K562 (cell line): ENCODE data around the gene KDM4C. TPM values are rescaled to one million over a fixed set of nuclear protein-coding genes. Genes with fewer than 3 reads are reported as not detected.

Experiments
- ATAC-seq: fragments of 200-7000 bp; cut with Tn5 transposase; 3 replicates; pipeline ENCODE4 v1.9.1; 2020; ENCODE audit warnings: moderate library complexity
- BruUV-seq: library from RNA; stranded (reverse); fragments of 400-500 nt; replicated peaks from 2 replicates; lab custom pipeline; 2021; lab: Mats Ljungman, UMichigan
- CTCF ChIA-PET: fragments of 300-600 bp; formaldehyde crosslinking; extraction: SDS; loops from one replicate; lab custom pipeline; 2021; ENCODE audit warnings: low intra/inter-chr PET ratio; lab: Yijun Ruan, JAX
- POLR2A ChIA-PET: fragments of 300-600, 350-650 bp; sonication (Branson Sonifier 250); formaldehyde crosslinking; extraction: SDS; loops from one replicate; lab custom pipeline; 2021; ENCODE audit warnings: antibody characterized with exemption, inconsistent platforms; lab: Yijun Ruan, JAX
- DNase-seq, 4 experiments: peaks; one replicate each; pipeline versions ENCODE4 v3.0.0 to v3.0.0-alpha.2; 2011 to 2018; ENCODE audit warnings: low spot score in 3 of 4, mixed read lengths in 3 of 4; ENCODE audit errors: extremely low read depth in 1 of 4
- FAIRE-seq: peaks from 2 replicates; lab custom pipeline; 2011; peaks lifted over from hg19 to GRCh38; lab: Jason Lieb, UNC
- H2AFZ ChIP-seq: 2 replicates; pipeline ENCODE4 v1.6.0; 2011; ENCODE audit warnings: low read depth, low read length, control low read depth, inconsistent platforms
- H3K27ac ChIP-seq: fragments of 200-600 bp; 3 replicates; pipeline ENCODE4 v1.8.0; 2011; ENCODE audit warnings: low read depth, mild to moderate bottlenecking, control low read depth, inconsistent platforms, low read length, moderate library complexity, mixed read lengths; ENCODE audit errors: extremely low read depth
- H3K27me3 ChIP-seq, 2 experiments: fragments of 300-600 bp in 1 of 2; 2 replicates in 1 of 2; 3 replicates in 1 of 2; pipeline versions ENCODE4 v1.6.0 to v1.8.0; 2011; ENCODE audit warnings: inconsistent platforms in 2 of 2, low read length in 2 of 2, mild to moderate bottlenecking in 1 of 2, mixed read lengths in 1 of 2, moderate library complexity in 1 of 2; ENCODE audit not compliant: control insufficient read depth in 2 of 2, insufficient read depth in 2 of 2
- H3K36me3 ChIP-seq: fragments of 300-600 bp; 3 replicates; pipeline ENCODE4 v1.8.0; 2011; ENCODE audit warnings: mild to moderate bottlenecking, low read length, inconsistent platforms; ENCODE audit not compliant: control insufficient read depth, insufficient read depth
- H3K4me1 ChIP-seq, 2 experiments: fragments of 200-600 bp in 1 of 2; replicated peaks in 1 of 2; 2 replicates in 1 of 2; 3 replicates in 1 of 2; pipeline versions ENCODE4 v1.5.1 to v1.8.0; 2011; ENCODE audit warnings: inconsistent platforms in 2 of 2, low read length in 2 of 2, mild to moderate bottlenecking in 1 of 2, mixed read lengths in 1 of 2, moderate library complexity in 1 of 2; ENCODE audit not compliant: control insufficient read depth in 2 of 2, insufficient read depth in 2 of 2
- H3K4me2 ChIP-seq: 2 replicates; pipeline ENCODE4 v1.6.1; 2011; ENCODE audit warnings: low read length, control low read depth, inconsistent platforms, mixed read lengths; ENCODE audit not compliant: insufficient read depth
- H3K4me3 ChIP-seq: fragments of 200-600 bp; sonication (generic), shearing (Covaris generic); 2 replicates; pipeline ENCODE4 v1.5.1; 2016; ENCODE audit warnings: control low read depth, inconsistent platforms
- H3K79me2 ChIP-seq: fragments of 200-600 bp; 3 replicates; pipeline ENCODE4 v1.8.0; 2011; ENCODE audit warnings: low read length, inconsistent platforms; ENCODE audit not compliant: control insufficient read depth, insufficient read depth
- H3K9ac ChIP-seq, 2 experiments: 2 replicates each; pipeline versions ENCODE4 v1.6.0 to v1.6.1; 2011; ENCODE audit warnings: low read depth in 2 of 2, low read length in 2 of 2, control low read depth in 1 of 2, inconsistent platforms in 1 of 2, mild to moderate bottlenecking in 1 of 2, mixed read lengths in 1 of 2; ENCODE audit not compliant: insufficient read depth in 1 of 2
- H3K9me1 ChIP-seq: one replicate; pipeline ENCODE4 v1.6.0; 2011; ENCODE audit warnings: inconsistent platforms, mild to moderate bottlenecking, low read length, moderate library complexity; ENCODE audit not compliant: control insufficient read depth, insufficient read depth
- H3K9me3 ChIP-seq: replicated peaks from 2 replicates; pipeline ENCODE4 v1.5.1; 2011; ENCODE audit warnings: low read depth, low read length, inconsistent platforms; ENCODE audit not compliant: control insufficient read depth, insufficient read depth
- H4K20me1 ChIP-seq: replicated peaks from 2 replicates; pipeline ENCODE4 v1.6.1; 2011; ENCODE audit warnings: low read length, inconsistent platforms, mixed read lengths; ENCODE audit not compliant: control insufficient read depth, insufficient read depth
- C11orf30 ChIP-seq: fragments of 450-650 bp; IDR thresholded peaks from 2 replicates; pipeline ENCODE4 v1.6.1; 2016; ENCODE audit warnings: low read depth, mild to moderate bottlenecking
- CEBPG ChIP-seq, 3 experiments: fragments of 200-800 bp in 1 of 3; sonication (Bioruptor generic) in 1 of 3; sonication (generic) in 1 of 3; formaldehyde crosslinking in 1 of 3; IDR thresholded peaks in 2 of 3; conservative IDR thresholded peaks in 1 of 3; 2 replicates each; pipeline versions ENCODE4 v1.6.1 to v1.8.0; 2016 to 2022; ENCODE audit warnings: missing compliant biosample characterization in 2 of 3, missing genetic modification characterization in 2 of 3, mild to moderate bottlenecking in 1 of 3, missing genetic modification reagents in 1 of 3
- CHCHD3 ChIP-seq: fragments of 250-450 bp; sonication (Bioruptor Pico); IDR thresholded peaks from 2 replicates; pipeline ENCODE4 v2.1.2; 2022; ENCODE audit warnings: mild to moderate bottlenecking
- LARP7 ChIP-seq: fragments of 450-650 bp; IDR thresholded peaks from 2 replicates; pipeline ENCODE4 v1.6.1; 2016
- NR1H2 ChIP-seq: sonication (generic); formaldehyde crosslinking; IDR thresholded peaks from 2 replicates; pipeline ENCODE4 v1.4.0; 2020; ENCODE audit warnings: mild to moderate bottlenecking, missing genetic modification reagents
- PURB ChIP-seq: sonication (generic); formaldehyde crosslinking; IDR thresholded peaks from 2 replicates; pipeline ENCODE4 v1.9.0; 2021; ENCODE audit warnings: low read depth, mild to moderate bottlenecking, missing genetic modification reagents
- TAF15 ChIP-seq: fragments of 200-400 bp; formaldehyde crosslinking; IDR thresholded peaks from 2 replicates; pipeline ENCODE4 v1.6.1; 2017; ENCODE audit warnings: mild to moderate bottlenecking, low read depth, low read length, moderate library complexity
- TCF15 ChIP-seq: fragments of 250-450 bp; sonication (Bioruptor Pico); IDR thresholded peaks from 2 replicates; pipeline ENCODE4 v1.8.0; 2022; ENCODE audit warnings: moderate library complexity, mild to moderate bottlenecking, inconsistent platforms
- ZC3H4 ChIP-seq: sonication (generic); formaldehyde crosslinking; IDR thresholded peaks from 2 replicates; pipeline ENCODE4 v1.9.0; 2021; ENCODE audit warnings: missing genetic modification reagents, borderline replicate concordance
- ZNF143 ChIP-seq: sonication (generic); formaldehyde crosslinking; IDR thresholded peaks from 2 replicates; pipeline ENCODE4 v1.9.0; 2022; ENCODE audit warnings: mild to moderate bottlenecking, missing genetic modification reagents
- ZNF175 ChIP-seq: fragments of 200-800 bp; sonication (Bioruptor generic); IDR thresholded peaks from 2 replicates; pipeline ENCODE4 v1.6.1; 2016; ENCODE audit warnings: low read depth, mild to moderate bottlenecking, missing genetic modification characterization, missing compliant biosample characterization
- ZNF212 ChIP-seq: fragments of 450-650 bp; formaldehyde crosslinking; IDR thresholded peaks from 2 replicates; pipeline ENCODE4 v1.4.0; 2020; ENCODE audit warnings: mild to moderate bottlenecking
- ZNF239 ChIP-seq: fragments of 250-450 bp; sonication (Bioruptor Pico); IDR thresholded peaks from 2 replicates; pipeline ENCODE4 v1.4.0; 2020; ENCODE audit warnings: mild to moderate bottlenecking
- ZNF586 ChIP-seq: fragments of 450-650 bp; formaldehyde crosslinking; conservative IDR thresholded peaks from 2 replicates; pipeline ENCODE4 v1.4.0; 2020; ENCODE audit warnings: mild to moderate bottlenecking, moderate library complexity
- ZNF696 ChIP-seq: fragments of 250-450 bp; sonication (Bioruptor Pico); conservative IDR thresholded peaks from 2 replicates; pipeline ENCODE4 v1.4.0; 2020; ENCODE audit warnings: mild to moderate bottlenecking, moderate library complexity
- ZNF76 ChIP-seq: fragments of 250-450 bp; sonication (Bioruptor Pico); IDR thresholded peaks from 2 replicates; pipeline ENCODE4 v1.4.0; 2020; ENCODE audit warnings: mild to moderate bottlenecking, moderate library complexity, borderline replicate concordance
- whole genome bisulfite sequencing: fragments of 100-300 bp; shearing (Covaris generic); methylation state at CpG from one replicate; pipeline ENCODE4 v1.1.6; 2016; ENCODE audit warnings: low coverage, mixed read lengths; ENCODE audit not compliant: insufficient coverage; ENCODE audit errors: missing lambda C conversion rate; 5-methylcytosine and 5-hydroxymethylcytosine counted together
- in situ Hi-C: fragments of 300-500 bp; cut with MboI; formaldehyde crosslinking; loops from 4 replicates; pipeline ENCODE4 v1.15.0; 2018; ENCODE audit warnings: inconsistent platforms, mixed read lengths
- intact Hi-C: fragments of 100-400 bp; cut with micrococcal nuclease; formaldehyde crosslinking; loops from 2 replicates; pipeline ENCODE4 v1.14.2; 2022
- polyA plus RNA-seq, 8 experiments: library from polyadenylated mRNA; depleted of rRNA in 4 of 8; stranded (reverse) in 5 of 8; unstranded in 3 of 8; fragments of >200 nt; fragmentation: Nextera tagmentation in 2 of 8; fragmentation: Illumina TruSeq in 1 of 8; extraction: Ambion mirVana in 2 of 8; extraction: Trizol in 1 of 8; gene quantifications; 2 replicates each; pipeline versions ENCODE4 v1.2.1 to v1.2.3, GENCODE V29; 2011 to 2014; ENCODE audit warnings: inconsistent platforms in 1 of 8, missing spikeins in 1 of 8
- total RNA-seq, 7 experiments: library from RNA; depleted of rRNA in 6 of 7; stranded (reverse); fragments of >200 nt in 6 of 7; fragmentation: Illumina TruSeq in 2 of 7; extraction: Trizol in 2 of 7; gene quantifications; 2 replicates each; pipeline versions ENCODE4 v1.2.1 to v1.2.3, GENCODE V29; 2011 to 2021; ENCODE audit warnings: low replicate concordance in 1 of 7

KDM4C gene
- total and polyA plus RNA-seq, 9 of the 15 experiments (the other 6 are each of a cell fraction or from before 2014, with no cell fraction given), result 5.4 to 17.0 (median 12.6) TPM

GRCh38 chr9:6956879-6957278 lies 199.1 kb downstream of the KDM4C start:
- H3K27ac ChIP-seq, result no peak overlapping the region

More at GRCh38 chr9:6956879-6957278, 199.1 kb downstream of the KDM4C start:
- no peaks in the 10 kb centered on the region for H3K9me3 ChIP-seq
- no peak overlapping the region for H3K9ac ChIP-seq
- H3K27me3 ChIP-seq, result no peaks in the 10 kb centered on the region
- POLR2A ChIA-PET, result no interaction called here
- no peak for ATAC-seq
- FAIRE-seq, result no peak
- H2AFZ ChIP-seq, result no peak overlapping the region
- in situ Hi-C loops, result no loop called here
- H3K4me3 ChIP-seq, result no peak overlapping the region
- BruUV-seq, result no TSS peak
- H3K4me1 ChIP-seq, result no peaks in the 10 kb centered on the region; a peak in 3 of 5 replicates
- no peaks in the 10 kb centered on the region for H4K20me1 ChIP-seq
- CTCF ChIA-PET, result no interaction called here
- DNase-seq, result no peak
- peaks cover 7% of the 10 kb centered on the region; the same call in 1 of the 3 replicates for H3K36me3 ChIP-seq
- H3K9me1 ChIP-seq, result no peaks in the 10 kb centered on the region
- H3K4me2 ChIP-seq, result no peak overlapping the region
- WGBS, result 100% methylated on average over 2 of the region's 2 CpGs
- H3K79me2 ChIP-seq, result no peaks in the 10 kb centered on the region; the same call in 2 of the 3 replicates
- no peak for TF ChIP-seq C11orf30
- no peak for TF ChIP-seq TCF15 (CRISPR knock-in tag)
- no peak for TF ChIP-seq ZNF696 (CRISPR knock-in tag)
- TF ChIP-seq ZNF586 (CRISPR knock-in tag), result no peak
- TF ChIP-seq NR1H2 (CRISPR knock-in tag), result no peak
- no peak for TF ChIP-seq CEBPG (CRISPR knock-in tag; IDR thresholded peaks at IDR 0.05)
- no peak for TF ChIP-seq CEBPG (tag; conservative IDR thresholded peaks at IDR 0.05 in 1 of 2, IDR thresholded peaks at IDR 0.05 in 1 of 2)
- TF ChIP-seq ZNF76 (CRISPR knock-in tag), result no peak
- TF ChIP-seq CHCHD3, result no peak
- no peak for TF ChIP-seq ZNF175 (CRISPR knock-in tag)
- no peak for TF ChIP-seq ZNF239
- TF ChIP-seq ZC3H4, result no peak
- no peak for TF ChIP-seq LARP7
- TF ChIP-seq ZNF212, result no peak
- TF ChIP-seq TAF15, result no peak
- no peak for TF ChIP-seq ZNF143 (CRISPR knock-in tag)
- TF ChIP-seq PURB (CRISPR knock-in tag), result no peak
- TF ChIP-seq, all 486 proteins: peak for 0
- intact Hi-C loops, result no loop called here
